GM12801 (cell line): ENCODE data around the gene ZNF101.

Source experiments
- CTCF ChIP-seq: IDR thresholded peaks from one replicate; pipeline ENCODE4 v1.5.1; 2011; ENCODE audit warnings: control low read depth; ENCODE audit not compliant: insufficient read length; ENCODE audit errors: extremely low read depth

ZNF101 gene

GRCh38 chr19:19656451-19657396, 11.9 kb upstream of the ZNF101 start:
- TF ChIP-seq CTCF = no peak

- no peak for TF ChIP-seq CTCF
These were observed 11.2 kb upstream of the ZNF101 start for GRCh38 chr19:19657397-19657783.

GRCh38 chr19:19659646-19660245, 8.9 kb upstream of the ZNF101 start:
- TF ChIP-seq CTCF = no peak

GRCh38 chr19:19661141-19661674, 7.4 kb upstream of the ZNF101 start:
- TF ChIP-seq CTCF = no peak

- no peak for TF ChIP-seq CTCF
These were observed 6.9 kb upstream of the ZNF101 start for GRCh38 chr19:19661675-19662251.

- TF ChIP-seq CTCF = no peak
These were observed 6.3 kb upstream of the ZNF101 start for GRCh38 chr19:19662344-19662743.

GRCh38 chr19:19662871-19663255, 5.8 kb upstream of the ZNF101 start:
- TF ChIP-seq CTCF = no peak
